HL-60/S4 treated with phorbol 12-myristate 13-acetate at 8.2 ng/mL for 4 days and 3 days (cell line): ENCODE results near the gene ZNF638.

Experiments used
- in situ Hi-C: fragments of 300-500 bp; cut with MboI; formaldehyde crosslinking; loops from 2 replicates; pipeline ENCODE4 v1.15.0; 2022; ENCODE audit warnings: low sequenced_read_pairs

The ZNF638 gene

DNA sequence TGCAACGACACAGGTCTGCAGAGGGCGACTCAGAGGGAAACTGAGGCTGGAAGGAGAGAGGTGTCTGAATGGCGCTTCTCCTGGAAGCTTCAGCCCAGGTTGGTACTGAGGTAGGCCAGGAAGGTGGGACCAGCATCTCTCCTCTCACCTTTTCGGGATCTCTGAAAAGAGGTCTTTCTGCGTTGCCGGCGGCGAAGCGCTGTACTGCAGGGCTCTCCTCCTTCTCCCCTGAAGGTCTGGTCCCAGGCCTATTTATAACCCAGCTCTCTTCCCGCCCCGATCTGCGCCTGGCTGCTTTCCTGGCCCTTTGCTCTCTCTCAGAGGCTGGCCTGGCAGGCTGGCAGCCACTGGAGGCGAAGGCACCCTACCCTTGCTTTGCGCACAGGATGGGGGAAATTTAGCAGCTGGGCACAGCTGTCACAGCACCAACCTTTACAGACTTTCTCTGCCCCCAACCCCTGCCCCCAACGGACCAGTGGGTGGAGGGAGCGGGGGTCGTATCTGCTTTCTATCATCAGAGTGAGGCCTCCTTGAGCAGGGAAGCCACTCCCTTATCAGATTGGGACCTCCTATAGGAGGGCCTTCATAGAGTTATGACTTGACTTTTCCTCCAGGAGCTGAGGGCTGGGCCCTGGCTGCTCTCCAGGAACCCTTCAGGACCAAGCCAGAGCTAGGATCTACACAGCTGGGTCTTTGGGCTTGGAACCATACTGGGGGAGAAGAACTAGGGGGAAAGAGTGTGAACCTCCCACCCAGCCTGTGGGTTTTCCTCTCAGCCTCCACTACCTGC, 122.8 kb downstream of the ZNF638 start:
- in situ Hi-C loops = no loop called here

DNA sequence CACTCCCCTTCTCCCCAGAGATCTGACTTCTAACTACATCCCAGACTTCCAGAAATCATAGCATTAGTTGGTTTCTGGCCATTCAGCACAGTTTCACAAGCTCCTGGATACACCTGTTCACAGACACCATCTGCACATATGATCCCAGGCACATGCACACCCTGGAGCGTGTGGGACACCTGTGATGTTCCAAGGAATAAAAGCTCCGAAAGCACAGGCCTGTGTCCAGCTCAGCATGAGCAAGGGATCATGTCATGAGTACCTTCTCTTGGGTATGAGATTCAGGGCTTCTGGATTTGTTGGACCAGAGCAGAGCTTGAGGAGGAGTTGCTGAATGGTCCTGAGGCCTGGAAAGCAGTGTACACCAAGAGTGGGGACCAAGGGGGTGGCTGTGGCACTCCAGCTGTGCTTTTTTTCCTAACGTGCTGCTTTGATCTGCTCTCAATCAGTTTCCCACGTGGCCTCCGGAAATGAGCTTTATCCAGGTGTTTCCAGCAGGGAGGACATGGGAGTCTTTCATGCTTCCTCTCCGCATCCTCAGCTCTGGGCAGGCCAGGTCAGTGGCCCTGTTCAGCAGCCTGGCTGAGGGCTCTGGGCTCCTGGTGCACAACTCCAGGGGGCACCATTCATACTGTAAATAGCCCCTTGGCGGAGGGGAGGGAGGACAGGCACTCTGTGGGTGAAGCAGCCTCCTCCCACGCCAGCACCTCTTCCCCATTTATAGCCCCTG, 123.6 kb downstream of the ZNF638 start:
- in situ Hi-C loops = no loop called here

DNA sequence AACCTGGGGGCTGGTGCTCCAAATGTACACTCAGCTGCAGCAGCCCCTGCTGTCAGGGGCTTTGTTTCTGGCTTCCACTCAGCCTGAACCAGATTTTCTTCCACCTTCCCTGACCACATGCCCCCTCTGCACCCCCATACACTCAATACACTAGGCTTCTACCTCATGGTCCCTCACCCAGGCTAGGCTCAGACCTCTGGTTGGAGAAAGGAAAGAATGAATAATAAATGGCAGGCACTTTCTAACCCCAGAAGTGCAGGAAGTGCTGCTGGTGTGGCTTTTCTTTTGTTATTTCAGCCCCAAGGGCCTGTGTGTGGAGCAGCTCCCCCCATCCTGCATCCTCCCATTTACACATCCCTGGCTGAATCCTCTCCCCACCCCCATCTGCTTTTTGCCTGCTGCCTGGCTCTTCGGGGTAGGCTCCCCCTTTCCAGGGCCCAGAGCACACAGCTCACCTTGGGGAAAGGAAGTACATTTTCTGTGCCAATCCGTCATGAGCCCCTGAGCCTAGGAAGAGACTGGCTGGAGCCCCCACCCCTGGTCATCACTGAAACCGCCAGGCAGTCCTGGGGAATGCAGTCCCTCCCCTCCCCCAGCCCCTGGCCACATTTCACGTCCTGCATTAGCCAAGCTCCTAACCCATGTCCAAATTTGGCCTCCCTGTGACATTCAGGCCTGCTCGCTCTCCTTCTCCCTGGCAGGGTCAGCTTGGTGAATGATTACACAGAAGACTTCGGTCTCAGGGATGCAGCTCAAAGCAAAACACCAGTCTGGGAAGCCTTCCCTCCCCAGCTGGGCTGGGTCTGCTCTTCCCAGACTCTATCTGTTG, 124.4 kb downstream of the ZNF638 start:
- in situ Hi-C loops = no loop called here

DNA sequence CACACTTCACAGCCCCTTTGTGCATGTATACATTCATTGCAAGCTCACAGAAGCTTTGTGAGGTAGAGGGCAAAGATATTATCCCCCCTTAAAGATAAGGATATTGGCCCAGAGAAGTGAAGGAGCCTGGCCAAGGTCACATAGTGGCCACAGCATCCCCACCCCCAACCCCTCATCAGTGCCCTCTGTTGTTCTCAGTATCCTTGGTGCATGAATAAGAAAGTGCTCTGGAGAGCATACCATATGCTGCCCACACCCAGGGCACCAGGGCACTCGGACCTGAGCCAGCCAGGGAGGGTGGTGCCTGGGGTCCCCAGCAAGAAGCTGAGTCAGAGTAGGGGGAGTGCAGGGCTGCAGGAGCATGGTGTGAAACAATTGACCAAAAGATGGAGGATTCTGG, 125.0 kb downstream of the ZNF638 start:
- in situ Hi-C loops = no loop called here

DNA sequence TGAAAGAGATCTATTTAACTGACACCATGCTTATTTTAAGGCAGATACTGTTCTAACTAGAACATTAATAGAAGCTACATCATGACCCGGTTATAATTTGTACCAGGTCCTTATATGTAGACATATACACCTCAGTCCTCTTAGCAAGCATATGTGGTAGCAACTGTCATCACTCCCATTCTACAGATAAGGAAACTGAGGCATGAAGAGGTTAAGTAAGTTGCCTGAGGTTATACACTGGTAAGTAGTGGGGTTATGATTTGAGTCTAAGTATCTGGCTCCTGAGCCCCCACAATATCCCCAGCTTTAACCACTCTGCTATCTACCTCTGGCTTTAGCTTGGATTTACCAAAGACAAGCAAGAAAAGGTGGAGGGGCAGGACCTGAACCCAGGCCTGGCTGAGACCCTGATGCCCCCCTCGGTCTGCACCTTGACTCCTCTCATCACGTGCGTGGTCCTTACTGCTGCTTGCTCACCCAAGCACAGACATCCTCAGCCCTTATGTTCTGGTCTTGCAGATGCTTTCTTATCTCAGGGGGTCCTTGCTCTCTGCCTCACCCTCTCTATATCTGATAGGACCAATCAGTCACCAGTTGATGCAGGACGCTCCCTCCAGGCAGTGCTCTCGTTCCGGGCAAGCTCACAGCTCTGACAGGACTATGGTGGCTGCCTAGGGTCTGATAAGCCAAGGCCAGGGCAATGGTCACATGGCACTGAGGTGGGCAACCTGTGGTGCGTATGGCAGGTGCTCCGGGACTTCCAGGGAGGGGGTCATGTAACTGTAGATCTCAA, 125.7 kb downstream of the ZNF638 start:
- in situ Hi-C loops = no loop called here

DNA sequence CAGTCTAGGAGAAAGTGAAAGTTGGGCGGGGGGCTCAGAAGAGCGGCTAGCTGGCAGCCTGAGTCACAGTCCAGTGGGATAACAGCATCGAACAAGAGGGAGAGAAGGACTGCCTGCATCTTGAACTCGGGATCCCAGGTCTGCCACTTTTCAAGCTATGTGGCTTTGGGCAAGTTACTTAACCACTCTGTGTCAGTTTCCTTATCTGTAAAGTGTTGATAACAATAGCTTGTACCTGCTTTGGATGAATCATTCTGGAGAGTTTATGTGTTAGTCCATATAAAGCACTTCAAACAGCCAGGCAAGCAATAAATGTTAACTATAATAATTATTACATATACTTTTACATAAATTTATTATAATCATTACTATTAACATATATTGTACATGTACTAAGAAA, 126.3 kb downstream of the ZNF638 start:
- in situ Hi-C loops = no loop called here

DNA sequence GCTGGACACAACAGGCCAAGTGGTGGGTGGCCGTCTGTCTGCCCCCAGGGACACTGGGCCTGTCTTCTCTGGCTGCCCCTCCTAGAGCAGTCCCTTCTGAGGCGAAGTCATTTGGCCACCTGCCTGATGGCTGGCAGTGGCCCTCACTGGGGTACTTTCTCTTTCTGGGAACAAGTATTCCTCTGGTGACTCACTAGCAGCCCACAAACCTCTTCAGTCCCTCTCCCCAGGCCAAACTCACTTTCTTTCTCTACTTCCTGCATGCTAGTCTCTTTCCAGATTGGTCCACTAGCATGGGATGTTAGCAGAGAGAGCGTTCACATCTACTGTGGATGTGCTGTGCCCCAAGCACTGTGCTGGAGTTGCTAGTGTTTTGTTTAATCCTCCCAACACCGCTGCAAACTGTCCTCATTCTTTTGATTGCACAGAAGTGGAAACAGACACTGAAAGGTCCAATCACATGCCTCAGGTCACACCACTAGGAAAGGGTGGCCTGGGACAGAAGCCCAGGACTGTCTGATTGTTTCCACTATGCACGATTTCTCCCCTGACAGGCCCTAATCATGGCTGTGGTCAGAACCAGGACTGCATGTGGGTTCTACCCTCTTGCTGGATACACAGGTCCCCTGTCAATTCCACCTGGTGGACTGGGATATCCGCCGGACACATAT, 127.0 kb downstream of the ZNF638 start:
- in situ Hi-C loops = no loop called here

DNA sequence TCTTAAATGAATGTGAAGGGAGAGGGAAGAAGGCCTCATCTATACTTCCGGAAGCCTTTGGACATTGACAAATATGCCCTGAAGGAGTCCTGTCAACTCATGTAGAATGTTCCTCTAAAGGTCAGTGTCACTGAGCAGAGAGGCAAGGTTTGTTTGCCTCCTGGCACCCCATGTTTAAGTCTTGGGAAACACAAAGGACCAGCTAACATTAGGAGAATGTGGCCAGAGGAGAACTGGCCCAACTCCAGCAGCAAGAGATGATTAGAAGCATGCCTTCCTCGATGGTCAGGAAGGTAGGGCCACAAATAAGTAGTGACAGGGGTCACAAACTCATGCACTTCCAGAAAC, 127.5 kb downstream of the ZNF638 start:
- in situ Hi-C loops = no loop called here

DNA sequence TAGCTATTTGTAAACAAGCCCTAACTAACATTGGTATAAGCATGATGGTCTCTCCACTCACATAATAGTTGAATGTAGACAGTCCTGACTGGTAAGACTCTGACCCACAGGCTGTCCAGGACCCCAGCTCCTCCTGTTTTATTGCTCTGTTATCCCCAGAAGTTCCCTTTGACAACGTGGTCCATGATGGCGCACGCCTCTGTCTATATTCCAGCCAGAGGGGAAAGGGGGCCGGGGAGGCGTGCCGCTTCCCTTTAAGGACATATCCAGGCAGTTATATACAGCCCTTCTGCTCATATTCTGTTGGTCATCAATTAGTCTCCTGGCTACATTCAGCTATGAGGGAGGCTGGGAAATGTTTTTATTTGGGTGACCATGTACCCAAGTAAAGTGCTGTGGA, 128.5 kb downstream of the ZNF638 start:
- in situ Hi-C loops = no loop called here

DNA sequence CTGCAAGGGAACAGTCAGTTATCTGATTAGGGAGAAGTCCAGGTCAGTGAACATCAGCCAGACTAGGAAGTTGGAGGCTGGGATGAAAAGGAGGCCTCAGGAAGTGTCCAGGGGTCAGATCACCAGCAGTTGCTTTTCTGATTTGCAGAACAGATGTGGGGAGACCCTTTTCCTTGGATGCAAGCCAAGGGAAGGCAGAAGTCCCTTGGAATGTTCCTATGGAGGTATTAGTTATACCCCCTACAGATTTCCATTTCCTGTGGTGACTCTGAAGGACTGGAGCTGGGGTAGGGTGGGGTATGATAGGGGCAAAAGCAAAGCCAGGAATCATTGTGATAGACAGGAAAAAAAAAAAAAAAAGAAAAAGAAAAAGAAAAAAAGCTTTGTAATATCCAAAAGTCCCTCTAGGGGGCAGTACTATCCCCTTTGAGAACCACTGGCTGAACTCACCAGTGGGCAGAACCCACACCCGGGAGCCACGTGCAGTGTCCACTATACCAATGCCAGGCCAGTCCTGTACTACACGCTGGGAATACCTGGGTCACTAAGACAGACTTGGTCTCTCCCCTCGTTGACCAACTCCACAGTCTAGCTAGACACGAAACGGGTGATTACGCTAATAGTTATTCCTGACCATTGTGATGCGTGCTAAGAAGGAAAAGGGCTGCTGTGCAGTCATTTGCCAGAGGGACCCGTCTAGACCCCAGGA, 129.2 kb downstream of the ZNF638 start:
- in situ Hi-C loops = no loop called here

DNA sequence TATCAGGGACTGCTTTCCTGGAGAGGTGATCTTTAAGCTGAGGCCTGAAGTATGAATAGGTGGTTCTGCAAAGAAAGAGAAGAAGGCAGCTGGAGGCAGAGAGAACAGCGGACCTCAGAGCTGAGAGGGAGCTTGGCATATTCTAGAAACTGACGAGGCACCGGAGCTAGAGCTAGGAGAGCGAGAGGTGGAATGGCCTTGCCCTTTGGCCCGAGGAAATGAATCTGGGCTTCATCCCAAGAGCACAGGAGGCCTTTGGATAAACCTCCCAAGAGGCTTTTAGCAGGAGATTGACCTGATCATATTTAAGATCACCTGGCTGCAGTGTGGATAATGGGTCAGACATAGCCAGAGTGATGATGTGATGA, 129.7 kb downstream of the ZNF638 start:
- in situ Hi-C loops = no loop called here

DNA sequence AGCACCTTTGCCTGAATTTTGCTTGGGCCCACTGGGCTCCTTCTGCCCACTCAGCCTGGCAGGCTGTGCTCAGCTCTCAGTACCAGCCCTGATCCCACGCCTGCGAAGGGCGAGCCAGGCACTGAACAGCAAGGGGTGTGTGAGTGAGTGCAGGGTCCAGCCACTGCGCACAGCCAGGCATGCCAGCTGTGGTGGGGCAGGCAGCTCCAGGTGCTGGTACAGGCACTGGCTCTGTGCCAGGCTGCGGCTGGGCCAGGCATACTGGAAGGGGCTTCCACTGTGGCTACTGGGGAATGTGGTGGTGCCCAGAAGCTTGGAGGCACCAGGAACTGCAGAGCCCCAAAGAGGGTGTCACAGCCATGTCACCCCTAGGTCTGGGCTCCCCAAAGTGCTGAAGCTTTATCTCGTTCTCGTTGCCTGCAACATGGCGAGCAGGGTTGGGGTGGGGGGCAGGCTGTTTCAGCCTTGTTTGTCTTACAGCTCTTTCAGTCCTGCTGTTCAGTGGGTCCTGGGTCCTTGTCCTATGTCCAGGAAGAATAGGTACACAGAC, 130.5 kb downstream of the ZNF638 start:
- in situ Hi-C loops = no loop called here

DNA sequence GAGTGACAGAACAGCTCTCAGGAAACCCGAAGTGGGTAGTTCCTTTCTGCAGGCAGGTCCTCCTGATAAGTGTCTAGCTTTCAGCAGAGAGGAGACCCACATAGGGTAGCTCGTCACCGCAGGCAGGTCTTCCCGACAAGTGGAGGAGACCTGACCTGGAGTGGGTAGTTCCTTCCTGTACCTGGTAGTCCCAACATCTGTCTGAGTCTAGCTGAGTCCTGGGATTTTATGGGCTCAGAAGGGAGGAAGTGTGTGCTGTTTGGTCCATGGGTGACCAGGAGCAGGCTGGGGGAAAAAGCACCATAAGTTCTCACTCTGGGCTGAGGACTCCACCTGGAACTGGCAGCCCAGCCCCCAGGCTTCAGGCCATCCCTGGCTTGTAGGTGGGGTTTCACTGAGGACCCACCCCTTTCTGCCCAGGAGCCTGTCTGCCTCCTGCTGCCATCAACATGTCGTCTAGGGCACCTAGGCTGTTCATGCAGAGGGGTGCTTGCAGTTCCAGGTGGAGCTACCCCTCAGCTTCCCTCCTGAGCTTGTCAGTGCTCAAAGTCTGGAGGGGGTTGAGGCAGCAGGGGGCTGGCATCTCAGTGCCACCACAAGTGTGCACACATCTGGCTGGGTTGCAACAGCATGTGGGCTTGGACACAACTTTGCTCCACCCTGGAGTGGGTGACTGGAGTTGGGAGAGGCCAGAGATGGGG, 131.2 kb downstream of the ZNF638 start:
- in situ Hi-C loops = no loop called here

DNA sequence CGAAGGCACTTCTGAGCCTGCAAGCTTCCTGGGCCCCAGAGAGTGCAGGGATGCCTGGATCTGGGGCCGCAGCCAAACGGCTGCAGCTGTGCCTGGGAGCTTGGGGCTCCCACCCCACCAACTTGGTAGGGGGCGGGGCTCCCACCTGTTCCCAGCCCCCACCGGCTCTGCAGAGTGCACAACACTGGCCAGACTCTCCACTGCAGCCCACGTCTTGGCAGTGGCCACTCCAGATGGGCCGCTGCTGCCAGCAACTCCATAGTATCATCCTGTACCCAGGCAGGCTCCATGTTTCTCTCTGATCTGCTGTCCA, 131.7 kb downstream of the ZNF638 start:
- in situ Hi-C loops = no loop called here

DNA sequence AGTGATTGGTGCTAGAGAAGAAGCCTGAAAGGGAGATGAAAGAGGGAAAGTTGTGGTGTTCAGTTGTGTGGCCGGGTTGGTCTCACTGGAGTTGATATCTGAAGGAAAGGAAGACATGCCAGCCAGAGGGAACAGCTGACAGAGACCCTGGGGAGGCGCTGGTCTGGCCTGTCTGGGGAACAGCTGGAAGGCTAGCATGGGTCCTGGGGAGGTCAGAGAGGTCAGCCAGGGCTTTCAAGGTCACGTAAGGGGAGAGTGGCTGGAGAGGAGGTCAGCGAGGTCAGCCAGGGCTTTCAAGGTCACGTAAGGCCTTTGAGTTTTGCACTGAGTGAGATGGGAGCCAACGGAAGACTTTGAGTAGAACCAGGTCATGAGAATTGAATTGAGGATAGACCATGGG, 132.8 kb downstream of the ZNF638 start:
- in situ Hi-C loops = no loop called here

DNA sequence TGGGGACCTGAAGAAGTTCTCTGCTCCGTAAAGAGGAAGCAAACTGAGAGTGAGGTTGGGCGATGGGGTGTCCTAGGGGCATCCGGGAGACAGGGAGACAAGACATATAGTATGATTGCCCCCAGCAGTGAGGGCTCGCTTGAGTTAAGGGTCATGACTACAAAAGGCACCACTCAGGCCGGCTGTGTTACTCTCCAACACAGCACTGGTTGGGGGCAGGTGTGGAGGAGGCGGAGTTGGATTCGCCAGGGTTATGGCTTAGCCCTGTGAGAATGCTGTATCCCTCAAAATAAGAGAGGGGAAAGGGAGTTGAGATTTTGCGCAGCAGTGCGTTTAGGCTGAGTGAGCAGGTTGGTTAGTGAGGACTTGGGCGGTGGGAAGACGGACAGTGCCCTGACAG, 133.8 kb downstream of the ZNF638 start:
- in situ Hi-C loops = no loop called here

DNA sequence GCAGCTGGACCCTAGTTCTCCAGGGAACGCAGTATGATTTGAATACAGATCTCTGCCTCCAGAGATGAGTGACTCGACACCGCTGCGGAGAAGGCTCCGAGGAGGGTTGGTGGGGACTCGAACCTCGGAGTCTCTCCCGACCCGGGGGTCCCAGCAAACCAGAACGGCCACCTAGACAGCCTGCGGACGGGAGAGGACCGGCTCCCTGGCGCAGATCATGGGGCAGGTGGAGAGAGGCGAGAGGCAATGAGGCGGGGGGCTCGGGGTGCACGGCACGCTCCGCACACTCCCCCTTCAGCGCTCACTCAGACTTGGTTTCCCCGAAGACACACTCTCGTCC, 134.3 kb downstream of the ZNF638 start:
- in situ Hi-C loops = no loop called here

DNA sequence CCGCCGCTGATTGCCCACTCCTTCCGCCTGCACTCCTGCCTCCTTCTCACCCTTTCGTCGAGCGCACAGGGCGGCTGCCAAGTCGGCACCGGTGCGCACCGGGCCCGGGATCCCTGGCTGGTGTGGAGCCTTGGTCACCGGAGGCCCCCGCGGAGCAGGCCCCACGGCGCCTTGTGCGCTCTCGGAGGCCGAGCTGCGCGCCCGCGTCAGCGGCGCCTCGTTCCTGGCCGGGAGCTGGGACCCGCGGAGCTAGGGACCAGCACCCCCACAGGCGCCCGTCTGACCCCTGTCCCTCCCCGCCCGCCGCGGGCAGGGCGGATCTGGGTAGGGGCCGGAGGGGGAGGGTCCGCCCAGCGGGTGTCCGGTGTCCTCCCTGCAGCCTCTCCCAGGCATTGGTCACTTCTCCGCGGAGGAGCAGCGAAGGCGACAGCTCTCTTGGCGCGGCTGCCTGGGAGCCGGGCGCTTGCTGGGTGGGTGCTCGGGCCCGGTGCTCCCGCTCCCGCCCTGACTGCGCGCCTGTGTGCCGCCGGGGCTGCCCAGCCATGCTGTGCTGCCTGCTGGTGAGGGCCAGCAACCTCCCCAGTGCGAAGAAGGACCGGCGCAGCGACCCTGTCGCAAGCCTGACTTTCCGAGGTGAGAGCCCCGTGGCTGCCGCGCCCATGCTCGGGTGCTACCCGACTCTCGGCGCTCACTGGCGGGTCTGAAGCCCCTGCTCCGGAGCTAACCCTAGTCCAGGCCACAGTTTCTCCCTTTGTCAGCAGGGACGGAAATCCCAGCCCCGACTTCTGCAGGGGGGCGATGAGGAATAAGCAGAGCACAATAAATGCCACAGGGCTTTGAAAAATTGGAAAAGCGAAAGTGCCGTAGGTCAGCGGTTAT, 135.0 kb downstream of the ZNF638 start:
- in situ Hi-C loops = no loop called here
